GM23338 (cell line): ENCODE results near the gene RAD51B. TPM values are rescaled to one million over a fixed set of nuclear protein-coding genes. Genes with fewer than 3 reads are reported as not detected.
A peak's percentile ranks its signal among the peaks of the same experiment; 100 is the strongest.

Experiments used
- ATAC-seq: fragments of 200-7000 bp; cut with Tn5 transposase; 3 replicates; pipeline ENCODE4 v1.9.1; 2020
- DNase-seq: peaks from one replicate; pipeline ENCODE4 v3.0.0-alpha.2; 2015; ENCODE audit warnings: low spot score
- H2AFZ ChIP-seq: fragments of 200-600 bp; sonication (generic); 2 replicates; pipeline ENCODE4 v1.8.0; 2016; ENCODE audit warnings: antibody characterized with exemption, mild to moderate bottlenecking, moderate library complexity
- H3F3A ChIP-seq: fragments of 200-600 bp; sonication (generic); replicated peaks from 2 replicates; pipeline ENCODE4 v1.8.0; 2017; ENCODE audit warnings: antibody characterized with exemption, mixed run types, low read depth
- H3K27ac ChIP-seq: fragments of 200-600 bp; sonication (generic); 2 replicates; pipeline ENCODE4 v1.6.1; 2016; ENCODE audit warnings: low read depth
- H3K27me3 ChIP-seq: fragments of 200-600 bp; sonication (generic); 2 replicates; pipeline ENCODE4 v1.8.0; 2016; ENCODE audit warnings: mild to moderate bottlenecking, mixed run types, moderate library complexity; ENCODE audit not compliant: insufficient read depth
- H3K36me3 ChIP-seq: fragments of 200-600 bp; sonication (generic); 2 replicates; pipeline ENCODE4 v1.8.0; 2016; ENCODE audit warnings: mild to moderate bottlenecking; ENCODE audit not compliant: insufficient read depth
- H3K4me1 ChIP-seq: fragments of 200-600 bp; sonication (generic); 2 replicates; pipeline ENCODE4 v1.8.0; 2016; ENCODE audit warnings: mild to moderate bottlenecking, moderate library complexity; ENCODE audit not compliant: insufficient read depth
- H3K4me2 ChIP-seq: fragments of 200-600 bp; sonication (generic); 2 replicates; pipeline ENCODE4 v1.7.1; 2017; ENCODE audit warnings: mixed run types
- H3K4me3 ChIP-seq: fragments of 200-600 bp; sonication (generic); 2 replicates; pipeline ENCODE4 v1.6.1; 2016; ENCODE audit warnings: mixed run types
- H3K79me2 ChIP-seq: fragments of 200-600 bp; sonication (generic); replicated peaks from 2 replicates; pipeline ENCODE4 v1.8.0; 2017; ENCODE audit warnings: mild to moderate bottlenecking; ENCODE audit not compliant: insufficient read depth
- H3K9me2 ChIP-seq: fragments of 200-600 bp; sonication (generic); 2 replicates; pipeline ENCODE4 v1.8.0; 2017; ENCODE audit not compliant: insufficient read depth
- H4K20me1 ChIP-seq: fragments of 200-600 bp; sonication (generic); replicated peaks from 2 replicates; pipeline ENCODE4 v1.8.0; 2017; ENCODE audit warnings: mild to moderate bottlenecking; ENCODE audit not compliant: insufficient read depth
- H3K27ac Mint-ChIP-seq: 2 replicates; pipeline ENCODE4 v1.8.0; 2020; ENCODE audit warnings: inconsistent platforms, mild to moderate bottlenecking, moderate library complexity, mixed read lengths
- H3K27me3 Mint-ChIP-seq: 3 replicates; pipeline ENCODE4 v1.8.0; 2022; ENCODE audit warnings: low read depth, mild to moderate bottlenecking, moderate library complexity, mixed read lengths, inconsistent platforms; ENCODE audit not compliant: insufficient read depth, poor library complexity
- H3K36me3 Mint-ChIP-seq: 3 replicates; pipeline ENCODE4 v1.8.0; 2021; ENCODE audit warnings: low read depth, mild to moderate bottlenecking, inconsistent platforms, moderate library complexity, mixed read lengths
- H3K4me1 Mint-ChIP-seq: 3 replicates; pipeline ENCODE4 v1.8.0; 2020; ENCODE audit warnings: mild to moderate bottlenecking, inconsistent platforms, mixed read lengths
- H3K4me3 Mint-ChIP-seq: 3 replicates; pipeline ENCODE4 v1.8.0; 2021; ENCODE audit warnings: moderate library complexity, mild to moderate bottlenecking, inconsistent platforms, mixed read lengths
- H3K9me3 Mint-ChIP-seq: 3 replicates; pipeline ENCODE4 v1.8.0; 2020; ENCODE audit warnings: moderate library complexity, mild to moderate bottlenecking, inconsistent platforms, mixed read lengths
- CREB1 ChIP-seq: fragments of 250-450 bp; sonication (Bioruptor Pico); IDR thresholded peaks from 2 replicates; pipeline ENCODE4 v1.5.0; 2020; ENCODE audit warnings: low read depth, mild to moderate bottlenecking, moderate library complexity
- CTCF ChIP-seq, 2 experiments: fragments of 200-600 bp in 1 of 2; sonication (generic) in 1 of 2; conservative IDR thresholded peaks; 2 replicates each; pipeline versions ENCODE4 v1.5.1 to v1.6.1; 2016 to 2017; ENCODE audit warnings: antibody characterized with exemption in 2 of 2, low read depth in 2 of 2, mild to moderate bottlenecking in 2 of 2, moderate library complexity in 1 of 2
- ETS1 ChIP-seq: IDR thresholded peaks from 2 replicates; pipeline ENCODE4 v1.6.1; 2016; ENCODE audit warnings: antibody characterized with exemption
- JUNB ChIP-seq: IDR thresholded peaks from one replicate; pipeline ENCODE4 v1.6.1; 2016; ENCODE audit warnings: antibody characterized with exemption; ENCODE audit not compliant: unreplicated experiment
- NANOG ChIP-seq: IDR thresholded peaks from 2 replicates; pipeline ENCODE4 v1.6.1; 2016; ENCODE audit warnings: antibody characterized with exemption, borderline replicate concordance
- ZNF462 ChIP-seq: fragments of 250-450 bp; sonication (Bioruptor Pico); IDR thresholded peaks from 2 replicates; pipeline ENCODE4 v1.5.0; 2020; ENCODE audit warnings: mild to moderate bottlenecking, moderate library complexity
- polyA plus RNA-seq: library from polyadenylated mRNA; unstranded; fragments of >200 nt; fragmentation: Nextera tagmentation; extraction: Ambion mirVana; gene quantifications from 2 replicates; pipeline ENCODE4 v1.2.1, GENCODE V29; 2016
- total RNA-seq: library from RNA; depleted of rRNA; stranded (reverse); fragments of >200 nt; shearing (Covaris generic); gene quantifications from 2 replicates; pipeline ENCODE4 v1.2.3, GENCODE V29; 2014

RAD51B gene
- total and polyA plus RNA-seq, 2 experiments from 2014 or later, result 15.7 to 29.1 TPM

GRCh38 chr14:68331426-68331825 lies 511.8 kb downstream of the RAD51B start:
- DNase-seq (no peak), ATAC-seq (no peak)
- H3K27me3 ChIP-seq, result no peaks in the 10 kb centered on the region
- no peaks in the 10 kb centered on the region for H3F3A ChIP-seq
- H3K4me1 ChIP-seq, result peaks cover 15% of the 10 kb centered on the region
- H3K9me2 ChIP-seq, result no peaks in the 10 kb centered on the region
- Mint-ChIP-seq H3K9me3 (no peaks in the 10 kb centered on the region), H3K4me1 (peaks cover 27% of the 10 kb centered on the region), H3K27me3 (peaks cover 4% of the 10 kb centered on the region), H3K4me3 (no peak overlapping the region), H3K36me3 (no peaks in the 10 kb centered on the region), H3K27ac (no peak overlapping the region)
- H2AFZ ChIP-seq, result no peak overlapping the region
- H3K27ac ChIP-seq, result no peak overlapping the region
- H3K36me3 ChIP-seq, result no peaks in the 10 kb centered on the region
- H3K4me3 ChIP-seq, result no peak overlapping the region
- no peaks in the 10 kb centered on the region for H3K79me2 ChIP-seq
- no peak for TF ChIP-seq JUNB
- TF ChIP-seq CREB1 (CRISPR knock-in tag), result no peak
- no peak for TF ChIP-seq ETS1
- TF ChIP-seq NANOG, result no peak
- no peak for TF ChIP-seq ZNF462 (CRISPR knock-in tag)
- TF ChIP-seq CTCF (conservative IDR thresholded peaks at IDR 0.05; ENCODE audit: low read depth in 2 of 2), result no peak
- H4K20me1 ChIP-seq, result no peaks in the 10 kb centered on the region
- H3K4me2 ChIP-seq, result peak overlapping the region; percentile 31; the same call in 1 of the 2 replicates
